Neural cell (in vitro differentiated cells): ENCODE measurements around the gene CDKAL1.

ENCODE experiments used
- CTCF ChIP-seq: fragments of 450-650 bp; IDR thresholded peaks from 2 replicates; pipeline ENCODE4 v1.5.1; 2014; ENCODE audit warnings: antibody characterized with exemption, mild to moderate bottlenecking, moderate library complexity; ENCODE audit not compliant: poor library complexity, severe bottlenecking
- EZH2 ChIP-seq: fragments of 200-600, 300-800 bp; shearing (Covaris generic), sonication (generic); IDR thresholded peaks from 2 replicates; pipeline ENCODE4 v1.6.1; 2014; ENCODE audit warnings: antibody characterized with exemption, low read length, borderline replicate concordance, mild to moderate bottlenecking; ENCODE audit not compliant: insufficient read depth, poor library complexity, severe bottlenecking

GRCh38 chr6:21039926-21040325 lies 505.7 kb downstream of the CDKAL1 start:
- no peak for TF ChIP-seq CTCF
- TF ChIP-seq EZH2 = no peak
